GM19397 (cell line): Measurements from ENCODE around the gene C2CD2L.
"Not testable (repeated sequence)": the region's sequence is repeated elsewhere in the genome, so short reads cannot be mapped to it uniquely, and the experiment has no call there.

Source experiments
- ATAC-seq: cut with Tn5 transposase; IDR thresholded peaks from one replicate; pipeline ENCODE4 v1.9.1; 2021; ENCODE audit warnings: mild to moderate bottlenecking, moderate library complexity; ENCODE audit not compliant: unreplicated experiment

C2CD2L gene

DNA sequence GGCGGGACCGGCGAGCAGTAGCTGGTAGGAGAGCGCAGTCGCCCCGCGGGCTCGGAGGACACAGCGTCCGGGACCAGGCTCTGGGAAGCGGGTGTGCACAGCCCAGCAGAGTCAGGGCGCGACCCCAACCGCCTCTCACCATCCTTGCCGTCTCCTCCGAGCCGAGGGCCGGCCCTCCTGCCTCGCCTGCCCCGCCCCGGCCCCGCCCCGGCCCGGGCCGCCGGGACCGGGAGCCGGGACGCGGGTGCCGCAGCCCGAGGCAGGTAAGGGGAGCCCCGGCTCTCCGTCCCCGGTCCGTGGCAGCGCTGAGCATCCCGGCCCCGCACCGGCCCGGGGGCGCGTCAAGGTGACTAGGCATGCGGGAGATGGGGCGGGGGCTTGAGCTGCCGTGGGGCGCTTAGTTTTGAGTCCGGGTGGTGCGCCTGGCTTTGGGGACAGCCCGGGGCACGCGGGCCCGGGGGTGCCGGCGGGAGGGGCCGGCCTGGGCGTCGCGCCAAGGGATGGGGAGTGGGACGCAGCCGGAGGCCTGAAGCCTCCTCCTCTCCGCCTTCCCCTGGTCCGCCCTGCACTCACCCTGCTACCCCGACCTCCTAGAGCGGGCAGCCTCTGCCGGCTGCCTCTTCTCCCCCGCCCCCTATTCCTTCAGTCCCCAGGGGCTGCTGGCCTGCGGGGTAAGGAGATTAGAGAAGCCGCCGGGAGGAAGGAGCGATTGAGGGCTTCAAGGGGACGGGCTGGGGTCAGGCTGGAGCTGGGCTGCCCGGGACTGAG, 42.1 kb downstream of the C2CD2L start, which contains the start of gene ABCG4:
TSS of gene ABCG4 (plus strand) at position 35 of the 768 bp plus-strand sequence. CDS start 914 bp downstream, outside the sequence.
- no peak for ATAC-seq

DNA sequence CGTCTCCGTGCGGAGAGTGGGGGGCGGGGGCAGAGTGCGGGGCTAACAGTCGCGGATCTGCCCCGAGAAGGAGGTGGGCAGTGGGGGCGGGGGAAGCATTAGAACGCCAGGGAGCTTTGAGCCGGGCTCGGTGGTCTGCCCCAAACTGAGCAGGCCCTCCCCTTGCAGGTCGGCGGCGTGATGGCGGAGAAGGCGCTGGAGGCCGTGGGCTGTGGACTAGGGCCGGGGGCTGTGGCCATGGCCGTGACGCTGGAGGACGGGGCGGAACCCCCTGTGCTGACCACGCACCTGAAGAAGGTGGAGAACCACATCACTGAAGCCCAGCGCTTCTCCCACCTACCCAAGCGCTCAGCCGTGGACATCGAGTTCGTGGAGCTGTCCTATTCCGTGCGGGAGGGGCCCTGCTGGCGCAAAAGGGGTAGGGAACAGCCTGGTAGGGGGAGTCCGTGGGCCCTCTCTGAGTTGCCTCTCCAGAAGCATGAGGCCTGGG, 42.7 kb downstream of the C2CD2L start:
- ATAC-seq: no peak

DNA sequence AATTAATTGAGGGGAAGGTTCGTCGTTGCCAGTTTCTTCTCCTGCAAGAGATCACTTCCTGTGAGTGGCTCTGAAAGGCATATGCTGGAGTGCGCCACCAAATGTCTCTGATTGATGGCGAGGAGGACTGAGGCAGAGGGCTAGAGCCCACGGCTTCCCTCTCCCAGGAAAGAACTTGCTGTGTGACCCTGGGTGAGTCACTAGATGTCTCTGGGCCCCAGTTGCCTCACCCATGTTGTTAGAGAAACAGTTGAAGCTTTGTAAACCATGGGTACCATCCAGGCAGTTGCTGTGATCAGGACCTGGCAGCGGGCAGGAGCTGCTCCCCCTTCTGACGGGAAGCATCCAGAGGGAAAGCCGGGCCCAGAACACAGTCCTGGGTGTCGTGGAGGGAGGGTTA, 44.9 kb downstream of the C2CD2L start:
- no peak for ATAC-seq

DNA sequence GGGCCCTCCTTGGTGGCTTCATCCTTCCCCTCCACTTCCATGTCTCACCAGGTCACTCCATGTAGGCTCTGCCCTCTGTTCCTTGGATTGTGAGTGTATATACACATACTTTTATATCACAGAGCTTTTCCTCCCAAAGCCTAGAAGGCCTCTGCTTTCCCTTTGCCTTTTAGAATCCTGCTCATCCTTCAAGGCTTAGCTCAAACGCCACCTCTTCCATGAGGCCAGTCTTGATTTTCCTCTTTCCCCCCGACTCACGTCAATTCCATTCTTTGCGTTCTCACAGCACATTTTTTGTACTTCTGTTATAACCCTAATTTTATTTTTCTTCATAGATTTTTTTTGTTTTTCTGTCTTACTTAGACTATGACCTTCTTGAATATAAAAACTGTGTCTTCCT, 45.5 kb downstream of the C2CD2L start:
- no peak for ATAC-seq

DNA sequence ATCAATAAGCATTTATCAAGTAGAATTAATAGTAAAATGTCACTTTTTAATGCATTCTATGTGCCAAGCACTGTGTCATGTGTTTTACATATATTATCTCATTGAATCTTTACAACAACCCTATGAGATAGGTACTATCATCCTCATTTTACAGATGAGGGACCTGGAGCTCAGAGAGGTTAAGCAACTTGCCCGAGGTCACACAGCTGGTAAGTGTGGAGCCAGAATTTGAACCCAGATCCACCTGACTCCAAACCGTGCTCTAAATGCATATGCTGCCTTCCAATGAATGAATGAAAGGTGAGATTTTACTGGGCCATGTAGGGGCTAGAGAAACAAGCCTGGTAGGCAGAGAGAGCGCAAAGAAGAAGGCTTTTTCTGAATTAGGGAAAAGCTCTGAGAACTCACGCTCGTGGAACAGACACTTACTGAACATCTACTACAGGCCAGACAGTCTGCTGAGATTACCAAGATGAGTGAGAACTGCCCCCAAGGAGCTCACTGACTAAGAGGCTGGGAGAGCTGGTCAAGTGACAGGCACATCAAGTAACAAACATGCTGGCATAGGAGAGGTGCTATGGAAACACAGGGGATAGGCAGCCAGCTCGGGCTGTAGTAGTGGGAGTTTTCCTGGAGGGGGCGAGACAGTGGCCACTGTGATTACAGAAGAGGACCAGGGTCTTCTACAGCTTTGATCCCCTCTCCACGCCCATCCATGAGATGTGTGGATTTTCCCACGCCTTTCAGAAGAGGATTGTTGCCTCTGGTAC, 46.1 kb downstream of the C2CD2L start:
- no peak for ATAC-seq

DNA sequence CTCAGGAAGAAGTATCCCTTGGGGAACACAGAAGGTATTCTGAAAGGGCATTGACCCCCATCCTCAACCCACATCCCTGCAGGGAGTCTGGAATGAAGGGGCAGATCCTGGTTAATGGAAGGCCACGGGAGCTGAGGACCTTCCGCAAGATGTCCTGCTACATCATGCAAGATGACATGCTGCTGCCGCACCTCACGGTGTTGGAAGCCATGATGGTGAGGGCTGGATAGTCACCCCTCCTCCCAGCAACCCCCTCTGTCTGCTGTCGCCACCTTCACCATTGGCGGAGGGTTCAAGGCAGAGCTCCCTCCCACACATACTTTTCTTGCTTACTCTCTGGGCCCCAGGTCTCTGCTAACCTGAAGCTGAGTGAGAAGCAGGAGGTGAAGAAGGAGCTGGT, 47.0 kb downstream of the C2CD2L start:
- ATAC-seq: no peak

DNA sequence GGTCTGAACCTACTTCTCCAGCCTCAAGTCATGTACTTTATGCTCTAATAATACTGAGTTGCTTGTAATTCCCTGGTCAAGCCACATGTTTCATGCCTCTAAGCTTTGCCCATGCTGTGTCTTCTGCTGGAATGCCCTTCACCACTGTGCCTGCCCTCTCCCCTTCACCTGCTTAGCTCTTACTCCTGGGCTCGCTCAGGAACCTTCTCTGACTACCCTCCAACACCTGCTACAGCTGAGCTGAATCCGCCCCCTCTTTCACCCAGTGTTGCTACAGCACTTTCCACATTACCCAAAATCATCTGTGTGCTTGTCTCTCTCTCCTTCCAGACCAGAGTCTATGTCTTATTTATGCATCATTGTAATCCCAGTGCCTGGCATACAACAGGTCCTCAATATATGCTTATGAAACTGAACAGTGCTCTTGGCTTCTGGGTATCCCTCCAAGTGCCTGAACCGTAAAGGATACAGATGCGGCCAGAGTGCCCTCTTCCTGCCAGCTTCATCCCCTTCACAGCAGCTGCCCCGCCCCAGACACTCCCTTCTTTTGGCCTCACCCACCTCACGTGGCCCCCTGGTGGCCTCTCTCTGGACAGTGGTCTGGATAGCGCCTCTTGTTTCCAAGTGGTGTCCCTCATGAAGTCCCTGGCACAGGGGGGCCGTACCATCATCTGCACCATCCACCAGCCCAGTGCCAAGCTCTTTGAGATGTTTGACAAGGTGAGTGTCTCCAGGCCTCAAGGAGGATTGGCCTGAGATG, 48.8 kb downstream of the C2CD2L start:
- no peak for ATAC-seq

DNA sequence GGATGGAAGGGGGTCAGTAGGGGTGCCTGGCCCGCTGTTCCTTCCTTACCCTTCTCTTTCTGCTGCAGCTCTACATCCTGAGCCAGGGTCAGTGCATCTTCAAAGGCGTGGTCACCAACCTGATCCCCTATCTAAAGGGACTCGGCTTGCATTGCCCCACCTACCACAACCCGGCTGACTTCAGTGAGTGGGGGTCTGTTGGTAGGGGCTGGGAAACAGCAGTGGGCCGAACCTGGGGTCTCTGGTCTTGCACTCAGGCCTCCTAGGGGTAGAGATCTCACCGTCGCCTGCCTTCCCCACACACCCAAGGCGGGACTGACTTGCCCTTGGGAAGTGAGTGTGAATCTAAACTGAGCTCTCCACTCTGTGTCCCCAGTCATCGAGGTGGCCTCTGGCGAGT, 49.4 kb downstream of the C2CD2L start:
- no peak for ATAC-seq

DNA sequence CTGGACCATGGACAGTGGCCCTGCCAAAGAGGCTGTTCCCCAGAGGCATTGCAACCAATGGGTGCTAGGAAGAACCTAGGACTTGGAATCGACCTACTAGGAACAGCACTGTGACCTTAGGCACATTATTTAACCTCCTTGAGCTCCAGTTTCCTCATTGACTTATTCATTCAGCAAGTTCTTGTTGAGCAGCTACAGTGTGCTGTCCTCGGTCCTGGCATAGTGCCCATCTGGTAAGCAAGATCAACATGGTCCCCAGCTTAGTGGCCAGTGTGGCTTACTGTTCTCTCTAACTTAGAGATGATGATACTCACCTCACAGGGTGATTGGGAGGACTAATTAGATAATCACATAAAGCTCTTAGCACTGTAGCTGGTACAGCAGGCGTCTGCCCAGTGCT, 49.9 kb downstream of the C2CD2L start:
- no peak for ATAC-seq

DNA sequence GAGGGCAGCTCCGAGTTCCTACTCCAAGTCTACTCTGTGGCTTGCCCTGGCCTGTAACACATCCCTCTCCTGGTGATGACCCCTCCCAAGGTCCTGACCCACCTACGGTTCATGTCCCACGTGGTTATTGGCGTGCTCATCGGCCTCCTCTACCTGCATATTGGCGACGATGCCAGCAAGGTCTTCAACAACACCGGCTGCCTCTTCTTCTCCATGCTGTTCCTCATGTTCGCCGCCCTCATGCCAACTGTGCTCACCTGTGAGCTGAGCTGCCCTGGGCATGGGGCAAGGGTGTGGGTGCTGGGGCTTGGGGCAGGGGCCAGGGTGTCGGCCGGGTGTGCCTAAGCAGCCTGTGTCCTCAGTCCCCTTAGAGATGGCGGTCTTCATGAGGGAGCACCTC, 51.3 kb downstream of the C2CD2L start:
- no peak for ATAC-seq

DNA sequence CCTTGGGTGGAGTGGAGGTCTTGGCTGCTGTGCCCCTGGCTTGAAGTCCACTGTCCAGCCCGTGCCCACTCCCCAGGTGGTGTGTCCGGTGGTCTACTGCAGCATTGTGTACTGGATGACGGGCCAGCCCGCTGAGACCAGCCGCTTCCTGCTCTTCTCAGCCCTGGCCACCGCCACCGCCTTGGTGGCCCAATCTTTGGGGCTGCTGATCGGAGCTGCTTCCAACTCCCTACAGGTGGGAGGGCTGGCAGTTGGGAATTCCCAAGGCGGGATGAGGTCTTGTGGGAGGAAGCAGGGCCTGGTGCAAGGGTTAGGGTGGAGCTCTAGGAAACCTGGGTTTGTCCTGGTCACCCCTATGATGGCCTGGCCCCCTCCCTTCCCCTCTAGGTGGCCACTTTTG, 53.0 kb downstream of the C2CD2L start:
- ATAC-seq: no peak

DNA sequence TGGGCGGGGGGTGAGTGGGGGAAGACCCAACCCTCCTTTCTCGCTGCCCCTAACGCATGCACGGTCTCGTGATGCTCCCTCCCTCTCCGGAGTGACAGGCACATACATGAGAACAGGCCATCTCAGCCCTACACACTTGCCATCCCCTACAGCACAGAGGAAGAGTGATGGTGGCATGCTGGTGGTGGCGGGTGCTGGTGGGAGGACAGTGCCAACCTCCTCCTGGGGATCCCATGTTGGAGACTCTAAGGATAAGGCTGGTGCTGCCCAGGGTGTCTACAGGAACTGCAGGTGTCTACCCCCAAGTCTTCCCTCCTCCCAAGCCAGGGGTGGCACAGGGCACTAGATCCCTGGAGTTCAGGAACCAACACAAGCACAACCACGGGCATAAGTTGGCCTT, 54.7 kb downstream of the C2CD2L start:
- no peak for ATAC-seq

DNA sequence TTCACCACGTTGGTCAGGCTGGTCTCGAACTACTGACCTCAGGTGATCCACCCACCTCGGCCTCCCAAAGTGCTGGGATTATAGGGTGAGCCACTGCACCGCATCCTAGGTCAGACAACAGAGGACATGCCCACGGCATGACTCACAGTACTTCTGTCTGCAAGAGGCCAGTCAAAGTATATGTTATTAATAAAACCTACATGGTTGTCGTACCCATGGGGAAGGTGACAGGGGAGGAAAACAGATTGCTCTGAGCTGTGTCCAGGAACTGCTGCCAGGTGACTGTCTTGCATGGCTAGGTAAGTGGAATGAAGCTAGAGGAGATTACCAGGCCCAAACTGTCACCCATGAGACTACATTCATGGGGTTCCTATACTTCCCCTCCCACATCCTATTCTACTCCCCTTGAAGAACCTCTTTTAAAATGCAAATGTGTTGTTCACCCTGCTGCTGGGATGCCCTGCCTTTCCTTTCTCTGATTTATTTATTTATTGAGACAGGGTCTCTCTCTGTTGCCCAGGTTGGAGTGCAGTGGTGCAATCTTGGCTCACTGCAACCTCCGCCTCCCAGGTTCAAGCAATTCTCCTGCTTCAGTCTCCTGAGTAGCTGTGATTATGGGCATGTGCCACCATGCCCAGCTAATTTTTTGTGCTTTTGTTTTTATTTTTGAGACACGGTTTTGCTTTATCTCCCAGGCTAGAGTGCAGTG, 59.4 kb downstream of the C2CD2L start:
- no peak for ATAC-seq

DNA sequence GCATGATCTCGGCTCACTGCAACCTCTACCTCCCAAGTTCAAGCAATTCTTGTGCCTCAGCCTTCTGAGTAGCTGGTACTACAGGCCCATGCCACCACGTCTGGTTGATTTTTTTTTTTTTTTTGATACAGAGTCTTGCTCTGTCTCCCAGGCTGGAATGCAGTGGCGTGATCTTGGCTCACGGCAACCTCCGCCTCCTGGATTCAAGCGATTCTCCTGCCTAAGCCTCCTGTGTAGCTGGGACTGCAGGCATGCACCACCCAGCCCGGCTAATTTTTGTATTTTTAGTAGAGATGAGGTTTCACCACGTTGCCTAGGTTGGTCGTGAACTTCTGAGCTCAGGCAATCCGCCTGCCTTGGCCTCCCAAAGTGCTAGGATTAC, 59.9 kb downstream of the C2CD2L start:
- ATAC-seq: not testable (repeated sequence)

DNA sequence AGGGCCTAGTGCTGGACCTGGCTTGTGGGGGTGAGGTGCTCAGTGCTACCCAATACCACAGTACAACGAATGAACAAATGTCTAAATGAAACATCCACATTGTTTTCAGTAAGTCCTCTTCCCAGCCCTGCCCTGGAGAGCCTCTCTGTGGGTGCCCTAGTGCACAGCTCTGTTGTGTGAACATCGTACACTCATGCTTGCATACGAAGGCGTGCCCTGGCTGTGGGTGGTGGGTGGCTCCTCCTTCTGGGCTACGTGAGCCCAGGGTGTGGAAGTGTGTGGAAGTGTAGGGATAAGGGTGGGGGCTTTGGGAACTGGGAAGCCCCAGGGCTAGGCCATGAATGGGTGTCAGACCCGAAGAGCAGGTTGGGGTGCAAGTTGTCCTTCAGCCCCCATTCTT, 60.8 kb downstream of the C2CD2L start:
- no peak for ATAC-seq
